Measurements from ENCODE around the gene GLI3. TPM values are rescaled to one million over a fixed set of nuclear protein-coding genes. Genes with fewer than 3 reads are reported as not detected.

The GLI3 gene
- total and polyA plus RNA-seq, 10 donors, result 0.17 to 9.2 (median 1.8) TPM

DNA sequence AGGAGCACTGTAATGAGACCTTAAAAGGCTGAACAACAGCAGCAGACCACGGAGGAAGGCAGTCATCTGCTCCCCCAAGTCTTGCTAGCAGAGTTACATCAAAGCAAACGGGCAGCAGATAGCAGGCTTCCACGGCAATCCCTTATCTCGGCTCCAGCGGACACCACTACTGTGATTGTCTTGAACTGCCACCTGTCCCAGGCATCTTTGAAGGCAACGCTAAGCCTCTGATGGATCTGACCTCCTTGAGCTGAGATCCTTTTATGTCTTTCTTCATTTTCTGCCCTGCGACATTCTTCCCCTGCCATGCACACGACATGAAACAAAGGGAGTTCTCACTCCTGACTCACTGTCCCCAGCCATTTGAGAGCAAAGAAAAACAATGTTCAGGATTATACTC, 111.7 kb downstream of the GLI3 start:
- H3K27ac ChIP-seq, result no peak overlapping the region
- no peak for DNase-seq
- WGBS, 5 donors, result 85 to 90% (median 86%) methylated on average over 8 of the region's 8 CpGs
- intact Hi-C loops (cut with DNase I; ENCODE audit: low total_unique reads), result no loop called here
- no peaks in the 10 kb centered on the region for H3K9me3 ChIP-seq
- H3K36me3 ChIP-seq, result no peaks in the 10 kb centered on the region
- no peaks in the 10 kb centered on the region for H3K27me3 ChIP-seq (replicated peaks in 1 of 7)
- no peak overlapping the region for H3K4me3 ChIP-seq
- TF ChIP-seq POLR2AphosphoS5 (IDR thresholded peaks at IDR 0.05) (no peak), POLR2A (IDR thresholded peaks at IDR 0.05) (no peak)
- H3K4me1 ChIP-seq, result no peaks in the 10 kb centered on the region

DNA sequence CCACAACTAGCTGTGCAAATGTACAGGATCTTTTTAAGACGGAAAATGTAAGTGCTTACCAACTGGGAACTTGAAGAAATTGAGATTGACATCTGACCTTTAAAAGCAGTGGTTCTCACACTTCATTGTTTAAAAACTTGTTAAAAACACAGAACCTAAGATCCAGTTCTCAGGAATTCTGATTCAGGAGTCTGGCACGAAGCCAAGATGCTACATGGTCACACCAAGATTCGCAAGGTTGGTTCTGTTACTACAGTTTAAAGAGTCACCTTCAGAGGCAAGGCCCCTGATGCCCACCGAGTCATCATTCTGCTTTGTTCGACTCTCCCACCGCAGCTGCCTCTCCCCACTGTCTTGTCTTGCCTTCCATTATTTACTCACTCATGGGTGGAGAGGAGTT, 113.3 kb downstream of the GLI3 start:
- DNase-seq, result no peak
- no peaks in the 10 kb centered on the region for H3K36me3 ChIP-seq
- intact Hi-C loops (cut with DNase I; ENCODE audit: low total_unique reads), result no loop called here
- no peaks in the 10 kb centered on the region for H3K4me1 ChIP-seq
- no peak overlapping the region for H3K27ac ChIP-seq
- no peaks in the 10 kb centered on the region for H3K9me3 ChIP-seq
- 89 to 96% (median 94%) methylated on average over 6 of the region's 6 CpGs for WGBS, 5 donors
- no peak for TF ChIP-seq POLR2A (IDR thresholded peaks at IDR 0.05)
- TF ChIP-seq, protein P1, sequence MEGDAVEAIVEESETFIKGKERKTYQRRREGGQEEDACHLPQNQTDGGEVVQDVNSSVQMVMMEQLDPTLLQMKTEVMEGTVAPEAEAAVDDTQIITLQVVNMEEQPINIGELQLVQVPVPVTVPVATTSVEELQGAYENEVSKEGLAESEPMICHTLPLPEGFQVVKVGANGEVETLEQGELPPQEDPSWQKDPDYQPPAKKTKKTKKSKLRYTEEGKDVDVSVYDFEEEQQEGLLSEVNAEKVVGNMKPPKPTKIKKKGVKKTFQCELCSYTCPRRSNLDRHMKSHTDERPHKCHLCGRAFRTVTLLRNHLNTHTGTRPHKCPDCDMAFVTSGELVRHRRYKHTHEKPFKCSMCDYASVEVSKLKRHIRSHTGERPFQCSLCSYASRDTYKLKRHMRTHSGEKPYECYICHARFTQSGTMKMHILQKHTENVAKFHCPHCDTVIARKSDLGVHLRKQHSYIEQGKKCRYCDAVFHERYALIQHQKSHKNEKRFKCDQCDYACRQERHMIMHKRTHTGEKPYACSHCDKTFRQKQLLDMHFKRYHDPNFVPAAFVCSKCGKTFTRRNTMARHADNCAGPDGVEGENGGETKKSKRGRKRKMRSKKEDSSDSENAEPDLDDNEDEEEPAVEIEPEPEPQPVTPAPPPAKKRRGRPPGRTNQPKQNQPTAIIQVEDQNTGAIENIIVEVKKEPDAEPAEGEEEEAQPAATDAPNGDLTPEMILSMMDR (IDR thresholded peaks at IDR 0.05 in 8 of 11, conservative IDR thresholded peaks at IDR 0.05 in 3 of 11), result no peak
- no peak for TF ChIP-seq POLR2AphosphoS5 (IDR thresholded peaks at IDR 0.05)
- no peak overlapping the region for H3K4me3 ChIP-seq
- no peaks in the 10 kb centered on the region for H3K27me3 ChIP-seq (replicated peaks in 1 of 7)

DNA sequence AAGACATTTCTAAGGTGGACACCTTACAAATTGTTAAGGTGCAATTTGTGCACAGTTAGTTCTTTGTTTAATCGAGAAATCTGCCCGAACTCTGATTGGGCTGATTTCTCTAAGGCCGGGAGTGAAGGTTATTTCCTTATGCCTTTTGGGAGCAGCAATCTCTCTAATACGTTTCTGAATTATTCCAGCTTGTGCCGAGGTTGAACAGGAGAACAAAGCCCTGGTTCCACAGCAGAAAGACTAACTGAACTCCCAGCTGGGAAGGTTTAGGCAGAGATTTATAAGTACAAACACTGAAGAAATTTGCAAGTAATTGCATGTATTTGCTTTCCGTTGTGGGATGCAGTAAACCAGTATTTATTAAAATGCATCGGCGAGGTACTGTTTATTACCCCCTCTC, 116.8 kb downstream of the GLI3 start:
- no peak for TF ChIP-seq POLR2A (IDR thresholded peaks at IDR 0.05)
- TF ChIP-seq, protein P1 (IDR thresholded peaks at IDR 0.05 in 8 of 11, conservative IDR thresholded peaks at IDR 0.05 in 3 of 11), result no peak
- TF ChIP-seq POLR2AphosphoS5 (IDR thresholded peaks at IDR 0.05), result no peak
- Histone ChIP-seq H3K36me3 (no peaks in the 10 kb centered on the region), H3K4me3 (no peak overlapping the region), H3K9me3 (no peaks in the 10 kb centered on the region), H3K27ac (no peak overlapping the region), H3K27me3 (replicated peaks in 1 of 7) (no peaks in the 10 kb centered on the region), H3K4me1 (no peaks in the 10 kb centered on the region)
- intact Hi-C loops (cut with DNase I; ENCODE audit: low total_unique reads), result no loop called here
- WGBS, 5 donors, result 90 to 94% (median 92%) methylated on average over 8 of the region's 8 CpGs
- no peak for DNase-seq

DNA sequence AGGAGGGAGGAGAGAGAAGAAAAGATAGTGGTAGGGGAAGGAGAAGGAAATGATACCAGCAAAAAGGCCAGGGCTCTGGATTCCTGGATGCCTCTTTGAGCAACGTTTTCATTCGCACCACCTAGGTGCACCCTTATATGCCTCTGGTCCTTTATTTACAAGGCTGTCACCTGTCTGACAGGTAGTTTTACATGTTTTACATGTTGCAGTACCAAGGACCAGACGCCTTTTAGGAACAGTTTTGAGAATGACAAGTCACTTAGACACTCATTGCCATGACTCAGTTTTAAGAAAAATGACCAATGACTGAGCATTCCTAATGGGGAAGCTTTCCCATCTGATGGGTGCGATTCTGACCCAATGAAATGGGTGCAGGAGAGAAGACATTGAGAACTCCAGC, 119.8 kb downstream of the GLI3 start:
- H3K4me3 ChIP-seq, result no peak overlapping the region
- 72 to 84% (median 78%) methylated on average over 4 of the region's 4 CpGs for WGBS, 5 donors
- no peaks in the 10 kb centered on the region for H3K9me3 ChIP-seq
- DNase-seq, result no peak
- H3K27ac ChIP-seq, result no peak overlapping the region
- H3K4me1 ChIP-seq, result no peaks in the 10 kb centered on the region
- no peaks in the 10 kb centered on the region for H3K36me3 ChIP-seq
- H3K27me3 ChIP-seq (replicated peaks in 1 of 7), result no peaks in the 10 kb centered on the region
- intact Hi-C loops (cut with DNase I; ENCODE audit: low total_unique reads), result no loop called here
- TF ChIP-seq, protein P1 (IDR thresholded peaks at IDR 0.05 in 8 of 11, conservative IDR thresholded peaks at IDR 0.05 in 3 of 11), result no peak
- no peak for TF ChIP-seq POLR2A (IDR thresholded peaks at IDR 0.05)
- TF ChIP-seq POLR2AphosphoS5 (IDR thresholded peaks at IDR 0.05), result no peak

DNA sequence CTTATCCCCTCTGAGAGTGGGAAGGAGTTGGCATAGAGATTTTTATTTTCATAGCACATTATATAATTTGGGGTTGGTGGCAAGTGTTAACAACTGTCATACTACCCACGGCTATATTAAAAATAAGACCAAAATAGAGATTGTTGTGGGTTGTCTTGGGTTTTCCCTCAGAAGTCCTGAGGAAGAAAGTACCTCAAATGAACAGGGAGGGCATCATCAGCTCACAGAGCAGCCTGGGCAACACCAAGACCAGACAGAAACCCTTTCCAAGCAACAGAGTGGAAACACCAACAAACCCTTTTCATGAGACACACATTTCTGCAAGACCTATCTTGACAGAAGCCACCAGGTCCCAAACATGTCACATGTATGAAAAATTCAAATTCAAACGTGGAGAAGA, 121.2 kb downstream of the GLI3 start:
- Histone ChIP-seq H3K9me3 (no peaks in the 10 kb centered on the region), H3K4me3 (no peak overlapping the region), H3K36me3 (no peaks in the 10 kb centered on the region), H3K27ac (no peak overlapping the region), H3K4me1 (no peaks in the 10 kb centered on the region), H3K27me3 (replicated peaks in 1 of 7) (no peaks in the 10 kb centered on the region)
- no peak for DNase-seq
- TF ChIP-seq POLR2AphosphoS5 (IDR thresholded peaks at IDR 0.05) (no peak), POLR2A (IDR thresholded peaks at IDR 0.05) (no peak)
- TF ChIP-seq, protein P1 (IDR thresholded peaks at IDR 0.05 in 8 of 11, conservative IDR thresholded peaks at IDR 0.05 in 3 of 11), result no peak
- intact Hi-C loops (cut with DNase I; ENCODE audit: low total_unique reads), result no loop called here
- 54 to 65% (median 56%) methylated on average over 2 of the region's 2 CpGs for WGBS, 5 donors

Data from spleen (tissue), 11 donors.